Measurements from ENCODE around the gene PEX5L. TPM values are rescaled to one million over a fixed set of nuclear protein-coding genes. Genes with fewer than 3 reads are reported as not detected.
A peak's percentile ranks its signal among the peaks of the same experiment; 100 is the strongest.

The PEX5L gene
- total and polyA plus RNA-seq, 10 of the 15 experiments (the other 5 are each of a cell fraction or from before 2014, with no cell fraction given), result 0.11 to 17.0 (median 0.50) TPM

GRCh38 chr3:179969525-179969924, 67.2 kb downstream of the PEX5L start:
- H3K9me3 ChIP-seq (replicated peaks; ENCODE audit: control insufficient read depth, insufficient read depth, low read length), result no peaks in the 10 kb centered on the region
- no peaks in the 10 kb centered on the region for H4K20me1 ChIP-seq (ENCODE audit: control insufficient read depth, insufficient read depth)
- peak; percentile 54 for TF ChIP-seq SKIL (IDR thresholded peaks at IDR 0.05; ENCODE audit: low read depth, poor library complexity, severe bottlenecking)
- peak; percentile 55; the same call in 1 of the 2 replicates for TF ChIP-seq BCL11A (IDR thresholded peaks at IDR 0.05; ENCODE audit: low read depth, low read length)
- 0 out of 2 replicates have a peak, but pooled peaks have one; percentile 42 for TF ChIP-seq IRF4 (IDR thresholded peaks at IDR 0.05; ENCODE audit: low read depth, low read length)
- peak; percentile 47 for TF ChIP-seq BCL3 (IDR thresholded peaks at IDR 0.05; ENCODE audit: borderline replicate concordance, insufficient read depth, low read depth, low read length, poor library complexity, severe bottlenecking)
- TF ChIP-seq ATF7 (IDR thresholded peaks at IDR 0.05; ENCODE audit: low read depth), result peak; percentile 36; the same call in 1 of the 2 replicates
- TF ChIP-seq PBX3 (IDR thresholded peaks at IDR 0.05; ENCODE audit: insufficient replicate concordance, low read depth, low read length), result no peak
- TF ChIP-seq DPF2 (IDR thresholded peaks at IDR 0.05), result peak; percentile 41; the same call in 1 of the 2 replicates
- peak in 1 of 2 experiments; percentile 17; a peak in 1 of 4 replicates for TF ChIP-seq IKZF2 (IDR thresholded peaks at IDR 0.05)
- no peak for TF ChIP-seq ZNF24 (IDR thresholded peaks at IDR 0.05)
- no peak for TF ChIP-seq IRF5 (IDR thresholded peaks at IDR 0.05; ENCODE audit: borderline replicate concordance)
- TF ChIP-seq JUNB (IDR thresholded peaks at IDR 0.05), result peak; percentile 72
- 0 out of 2 replicates have a peak, but pooled peaks have one; percentile 70 for TF ChIP-seq CBX5 (IDR thresholded peaks at IDR 0.05; ENCODE audit: low read depth)
- TF ChIP-seq EP300 (IDR thresholded peaks at IDR 0.05; ENCODE audit: borderline replicate concordance in 1 of 2, control insufficient read depth in 1 of 2, low read depth in 2 of 2, low read length in 2 of 2), result 0 out of 4 replicates have a peak, but pooled peaks of 1 of the 2 experiments have one; percentile 28
- TF ChIP-seq ZNF622 (IDR thresholded peaks at IDR 0.05), result no peak
- in situ Hi-C loops (cut with MboI), result loop anchor here (25.0 kb wide), 2 partner anchors 907 to 1457 kb away; partner anchors contain the start of gene ZMAT3
- ATAC-seq (peak; percentile 67), DNase-seq (ENCODE audit: low read depth, low spot score) (peak; percentile 54), FAIRE-seq (no peak)
- peak overlapping the region; percentile 13; the same call in 1 of the 2 replicates for H3K27ac ChIP-seq (ENCODE audit: control insufficient read depth, insufficient read depth)
- H3K27me3 ChIP-seq (replicated peaks in 1 of 2; ENCODE audit: control insufficient read depth in 2 of 2, insufficient read depth in 2 of 2, low read length in 1 of 2), result no peaks in the 10 kb centered on the region
- peaks cover 2% of the 10 kb centered on the region for H3K79me2 ChIP-seq (ENCODE audit: control insufficient read depth, insufficient read depth, low read length)
- no peak overlapping the region for H3K4me3 ChIP-seq
- no peaks in the 10 kb centered on the region for H3K36me3 ChIP-seq (ENCODE audit: control insufficient read depth in 2 of 2, insufficient read depth in 2 of 2, low read length in 1 of 2)
- SMC1A ChIA-PET (ENCODE audit: uncharacterized antibody, unreplicated experiment), result interaction anchor here (0.8 to 3.0 kb wide), 11 partner anchors 13 to 165 kb away, joined by 3 to 11 read pairs (median 3); partner anchors contain the start of gene PEX5L
- H3K4me2 ChIP-seq (ENCODE audit: control insufficient read depth, insufficient read depth), result no peak overlapping the region
- no peak overlapping the region for H3K9ac ChIP-seq (ENCODE audit: control insufficient read depth, insufficient read depth, low read length)
- RAD21 ChIA-PET (ENCODE audit: unreplicated experiment), result interaction anchor here (0.9 to 2.5 kb wide), 3 partner anchors 11 to 40 kb away, joined by 3 to 10 read pairs (median 4); no protein-coding TSS in a partner anchor
- H2AFZ ChIP-seq (ENCODE audit: control insufficient read depth, low read depth, low read length), result no peak overlapping the region
- 4% methylated on average over 2 of the region's 2 CpGs for WGBS (ENCODE audit: insufficient coverage, insufficient replicate concordance, low lambda C conversion rate, missing lambda C conversion rate)
- CTCF ChIA-PET, result interaction anchor here (1.0 to 2.8 kb wide), 4 partner anchors 35 to 158 kb away, joined by 3 to 14 read pairs (median 4); no protein-coding TSS in a partner anchor
- H3K4me1 ChIP-seq (ENCODE audit: control insufficient read depth, insufficient read depth, low read length), result no peaks in the 10 kb centered on the region; the same call in 1 of the 2 replicates
- no TSS peak for BruUV-seq (replicated peaks)
- intact Hi-C loops (cut with micrococcal nuclease; ENCODE audit: unreplicated experiment), result no loop called here
- POLR2A ChIA-PET, result no interaction called here
